ENCODE data around the gene MAPK8IP1. TPM values are rescaled to one million over a fixed set of nuclear protein-coding genes. Genes with fewer than 3 reads are reported as not detected.

MAPK8IP1 gene
- total and polyA plus RNA-seq, 12 donors: 14.5 to 73.7 (median 33.3) TPM

- H3K27ac ChIP-seq: peak overlapping the region in 3 of 5 donors; percentile 94 to 99 (median 98)
- H3K27me3 ChIP-seq: no peaks in the 10 kb centered on the region
- peak in 2 of 7 donors; percentile 15 to 51 for DNase-seq
- peaks cover 22 to 63% of the 10 kb centered on the region in 2 donors for H3K4me1 ChIP-seq (replicated peaks in 1 of 2)
- H3K9me3 ChIP-seq (replicated peaks in 1 of 3): no peaks in the 10 kb centered on the region
- no peaks in the 10 kb centered on the region for H3K36me3 ChIP-seq (replicated peaks in 1 of 2)
- TF ChIP-seq, protein P1, sequence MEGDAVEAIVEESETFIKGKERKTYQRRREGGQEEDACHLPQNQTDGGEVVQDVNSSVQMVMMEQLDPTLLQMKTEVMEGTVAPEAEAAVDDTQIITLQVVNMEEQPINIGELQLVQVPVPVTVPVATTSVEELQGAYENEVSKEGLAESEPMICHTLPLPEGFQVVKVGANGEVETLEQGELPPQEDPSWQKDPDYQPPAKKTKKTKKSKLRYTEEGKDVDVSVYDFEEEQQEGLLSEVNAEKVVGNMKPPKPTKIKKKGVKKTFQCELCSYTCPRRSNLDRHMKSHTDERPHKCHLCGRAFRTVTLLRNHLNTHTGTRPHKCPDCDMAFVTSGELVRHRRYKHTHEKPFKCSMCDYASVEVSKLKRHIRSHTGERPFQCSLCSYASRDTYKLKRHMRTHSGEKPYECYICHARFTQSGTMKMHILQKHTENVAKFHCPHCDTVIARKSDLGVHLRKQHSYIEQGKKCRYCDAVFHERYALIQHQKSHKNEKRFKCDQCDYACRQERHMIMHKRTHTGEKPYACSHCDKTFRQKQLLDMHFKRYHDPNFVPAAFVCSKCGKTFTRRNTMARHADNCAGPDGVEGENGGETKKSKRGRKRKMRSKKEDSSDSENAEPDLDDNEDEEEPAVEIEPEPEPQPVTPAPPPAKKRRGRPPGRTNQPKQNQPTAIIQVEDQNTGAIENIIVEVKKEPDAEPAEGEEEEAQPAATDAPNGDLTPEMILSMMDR (IDR thresholded peaks at IDR 0.05): no peak
- TF ChIP-seq POLR2A (IDR thresholded peaks at IDR 0.05): no peak
- intact Hi-C loops (cut with DNase I): no loop called here
- 40 to 57% (median 51%) methylated on average over 8 of the region's 8 CpGs for WGBS, 4 donors
- H3K4me3 ChIP-seq: peak overlapping the region in 1 of 4 donors; percentile 80
Measured at GRCh38 chr11:45848654-45849081, 36.8 kb upstream of the MAPK8IP1 start.

DNA sequence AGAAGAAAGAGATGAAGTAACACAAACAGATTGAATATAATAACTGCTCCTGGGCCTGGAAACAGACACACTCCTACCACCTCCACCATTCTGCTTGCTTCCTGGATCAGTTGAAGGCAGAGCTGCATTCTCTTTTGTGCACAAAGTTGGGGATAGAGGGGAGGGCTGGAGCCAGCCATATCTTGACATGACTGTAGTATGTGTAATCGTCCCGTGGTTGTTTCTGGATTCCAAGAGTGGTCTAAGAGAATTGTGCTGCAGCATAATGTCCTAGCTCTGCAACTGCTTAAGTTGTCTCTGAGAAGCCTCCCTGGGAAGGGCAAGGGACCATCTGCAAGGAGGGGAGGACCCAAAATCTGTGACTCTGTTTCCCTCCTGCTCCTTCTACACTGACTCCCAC, 35.0 kb upstream of the MAPK8IP1 start:
- no peaks in the 10 kb centered on the region for H3K9me3 ChIP-seq (replicated peaks in 1 of 3)
- H3K27ac ChIP-seq: peak overlapping the region in 1 of 5 donors; percentile 29
- TF ChIP-seq, protein P1 (IDR thresholded peaks at IDR 0.05): no peak
- no peak for TF ChIP-seq POLR2A (IDR thresholded peaks at IDR 0.05)
- H3K4me1 ChIP-seq (replicated peaks in 1 of 2): peaks cover 22 to 79% of the 10 kb centered on the region in 2 donors
- intact Hi-C loops (cut with DNase I): no loop called here
- peak in 1 of 7 donors; percentile 33 for DNase-seq
- H3K36me3 ChIP-seq (replicated peaks in 1 of 2): no peaks in the 10 kb centered on the region
- WGBS, 4 donors: 60 to 83% (median 65%) methylated on average over 2 of the region's 2 CpGs
- no peak overlapping the region for H3K4me3 ChIP-seq
- no peaks in the 10 kb centered on the region for H3K27me3 ChIP-seq

GRCh38 chr11:45851228-45851627, 34.2 kb upstream of the MAPK8IP1 start:
- H3K4me1 ChIP-seq (replicated peaks in 1 of 2): peaks cover 22 to 86% of the 10 kb centered on the region in 2 donors
- no peaks in the 10 kb centered on the region for H3K27me3 ChIP-seq
- WGBS, 4 donors: 59 to 71% (median 65%) methylated on average over 2 of the region's 2 CpGs
- H3K9me3 ChIP-seq (replicated peaks in 1 of 3): no peaks in the 10 kb centered on the region
- intact Hi-C loops (cut with DNase I): no loop called here
- TF ChIP-seq, protein P1 (IDR thresholded peaks at IDR 0.05): no peak
- no peak for TF ChIP-seq POLR2A (IDR thresholded peaks at IDR 0.05)
- DNase-seq: peak in 1 of 7 donors; percentile 28
- no peaks in the 10 kb centered on the region for H3K36me3 ChIP-seq (replicated peaks in 1 of 2)
- H3K27ac ChIP-seq: peak overlapping the region in 3 of 5 donors; percentile 17 to 71 (median 64)
- no peak overlapping the region for H3K4me3 ChIP-seq

- Histone ChIP-seq H3K9me3 (replicated peaks in 1 of 3) (no peaks in the 10 kb centered on the region), H3K4me1 (replicated peaks in 1 of 2) (peaks cover 26 to 84% of the 10 kb centered on the region in 2 donors), H3K27ac (peak overlapping the region in 3 of 5 donors; percentile 17 to 71 (median 65)), H3K36me3 (replicated peaks in 1 of 2) (peaks cover 0 to 5% of the 10 kb centered on the region in 2 donors), H3K27me3 (no peaks in the 10 kb centered on the region), H3K4me3 (no peak overlapping the region)
- TF ChIP-seq POLR2A (IDR thresholded peaks at IDR 0.05): no peak
- TF ChIP-seq, protein P1 (IDR thresholded peaks at IDR 0.05): no peak
- WGBS, 4 donors: 53 to 79% (median 65%) methylated on average over 3 to 4 of the region's 4 CpGs
- peak in 2 of 7 donors; percentile 33 to 52 for DNase-seq
- intact Hi-C loops (cut with DNase I): no loop called here
Measured at GRCh38 chr11:45852018-45852711, 33.3 kb upstream of the MAPK8IP1 start.

Measured in adrenal gland (tissue), 12 donors.